Uterus (tissue), 4 donors: ENCODE data around the gene TOM1. TPM values are rescaled to one million over a fixed set of nuclear protein-coding genes. Genes with fewer than 3 reads are reported as not detected.

Experiments
- DNase-seq, 2 donors: peaks; one replicate each; pipeline ENCODE4 v3.0.0-alpha.2; 2019 to 2020
- H3K27ac ChIP-seq, 2 donors: fragments of 200-600 bp; sonication (generic); 1 replicate in 1 of 2; 2 replicates in 1 of 2; pipeline ENCODE4 v1.5.1; 2016 to 2018
- H3K27me3 ChIP-seq, 2 donors: fragments of 200-600 bp; sonication (generic); one replicate each; pipeline ENCODE4 v1.5.1; 2018 to 2019; ENCODE audit warnings: control low read depth in 1 of 2
- H3K36me3 ChIP-seq, 2 donors: fragments of 200-600 bp; sonication (generic); one replicate each; pipeline ENCODE4 v1.5.1; 2019; ENCODE audit warnings: control low read depth in 1 of 2
- H3K4me1 ChIP-seq, 2 donors: fragments of 200-600 bp; sonication (generic); one replicate each; pipeline ENCODE4 v1.5.1; 2018 to 2019; ENCODE audit warnings: control low read depth in 1 of 2
- H3K4me3 ChIP-seq, 2 donors: fragments of 200-600 bp; sonication (generic); 1 replicate in 1 of 2; 2 replicates in 1 of 2; pipeline ENCODE4 v1.5.1; 2018 to 2019; ENCODE audit warnings: mild to moderate bottlenecking in 1 of 2
- H3K9me3 ChIP-seq, 2 donors: fragments of 200-600 bp; sonication (generic); one replicate each; pipeline ENCODE4 v1.5.1; 2019; ENCODE audit warnings: control low read depth in 1 of 2
- CTCF ChIP-seq, 4 experiments: fragments of 200-600 bp in 2 of 4; fragments of 450-650 bp in 2 of 4; sonication (generic) in 2 of 4; IDR thresholded peaks; one replicate each; pipeline ENCODE4 v1.5.1; 2016 to 2019; ENCODE audit warnings: antibody characterized with exemption in 4 of 4, mild to moderate bottlenecking in 2 of 4, moderate library complexity in 1 of 4
- POLR2A ChIP-seq, 2 donors: fragments of 450-650 bp; IDR thresholded peaks; one replicate each; pipeline ENCODE4 v1.6.1; 2016; ENCODE audit warnings: antibody characterized with exemption in 2 of 2, mild to moderate bottlenecking in 1 of 2, moderate library complexity in 1 of 2
- intact Hi-C: fragments of 100-400 bp; cut with DNase I; formaldehyde crosslinking; loops from one replicate; pipeline ENCODE4 v1.15.1; 2023; ENCODE audit warnings: low total_unique reads
- total RNA-seq, 4 donors: library from RNA; depleted of rRNA in 3 of 4; stranded (reverse); fragments of >200 nt in 3 of 4; gene quantifications; one replicate each; pipeline versions ENCODE4 v1.1.0 to v1.2.4, GENCODE V29; 2014 to 2023
- donor health status: DM: yes; HTN: yes; CAD: no.

TOM1 gene
- total RNA-seq, 4 donors from 2014 or later, result 21.3 to 66.7 (median 52.5) TPM

- DNase-seq, result no peak
- H3K9me3 ChIP-seq, result no peaks in the 10 kb centered on the region
- H3K36me3 ChIP-seq, result no peaks in the 10 kb centered on the region
- intact Hi-C loops, result no loop called here
- no peaks in the 10 kb centered on the region for H3K27me3 ChIP-seq
- H3K27ac ChIP-seq, result peak overlapping the region in 1 of 2 donors; percentile 70
- no peak overlapping the region for H3K4me3 ChIP-seq
- TF ChIP-seq POLR2A (IDR thresholded peaks at IDR 0.05) (no peak), CTCF (IDR thresholded peaks at IDR 0.05) (no peak)
- no peaks in the 10 kb centered on the region for H3K4me1 ChIP-seq
These were observed 80.3 kb downstream of the TOM1 start for GRCh38 chr22:35380013-35380412.

GRCh38 chr22:35380537-35381423 is 81.1 kb downstream of the TOM1 start, which contains the start of gene HMOX1:
Gene HMOX1 (plus strand): TSS chr22:35381096. CDS start chr22:35381174, 78 bp downstream.
- peak within 1 kb of the TSS; percentile 70 to 74 for H3K27ac ChIP-seq
- peak within 1 kb of the TSS; percentile 51 to 56 for H3K4me3 ChIP-seq
- DNase-seq, result peak; percentile 89 to 92
- H3K36me3 ChIP-seq, result no peaks in the 10 kb centered on the region
- H3K9me3 ChIP-seq, result no peaks in the 10 kb centered on the region
- H3K27me3 ChIP-seq, result no peaks in the 10 kb centered on the region
- intact Hi-C loops, result no loop called here
- TF ChIP-seq POLR2A (IDR thresholded peaks at IDR 0.05) (peak; percentile 53 to 64), CTCF (IDR thresholded peaks at IDR 0.05) (peak; percentile 6 to 43 (median 30))
- no peaks in the 10 kb centered on the region for H3K4me1 ChIP-seq

DNA sequence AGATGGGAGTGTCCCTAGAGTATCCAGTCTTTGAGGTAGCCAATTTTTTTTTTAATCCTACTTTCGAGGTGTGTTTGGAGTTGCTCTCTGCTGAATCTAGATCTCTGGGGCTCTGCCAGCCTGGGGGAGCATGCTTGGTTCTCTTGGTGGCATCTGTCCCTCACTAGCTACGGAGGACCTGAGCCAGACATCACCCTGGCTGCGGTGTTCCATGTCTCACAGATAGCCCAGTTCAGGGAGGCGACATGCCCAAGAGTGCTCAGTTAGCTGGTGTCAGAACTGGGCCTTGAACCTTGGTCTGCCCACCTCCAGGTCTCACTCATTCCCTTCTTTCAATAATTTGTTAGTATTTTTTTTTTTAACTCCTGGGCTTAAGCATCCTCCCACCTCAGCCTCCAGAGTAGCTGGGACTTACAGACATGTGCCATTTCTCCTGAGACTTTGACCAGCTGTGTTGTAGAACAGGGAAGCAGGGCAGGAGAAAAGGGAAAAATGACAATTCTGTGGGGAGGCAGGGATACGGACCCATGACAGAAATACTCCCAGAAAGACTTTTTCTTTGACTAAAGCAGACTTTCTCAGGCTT is 81.8 kb downstream of the TOM1 start:
- H3K27me3 ChIP-seq, result no peaks in the 10 kb centered on the region
- H3K4me3 ChIP-seq, result peak overlapping the region; percentile 51 to 56
- no peak for DNase-seq
- no peaks in the 10 kb centered on the region for H3K36me3 ChIP-seq
- no peaks in the 10 kb centered on the region for H3K9me3 ChIP-seq
- no peaks in the 10 kb centered on the region for H3K4me1 ChIP-seq
- intact Hi-C loops, result no loop called here
- peak overlapping the region; percentile 70 to 74 for H3K27ac ChIP-seq
- no peak for TF ChIP-seq CTCF (IDR thresholded peaks at IDR 0.05)
- TF ChIP-seq POLR2A (IDR thresholded peaks at IDR 0.05), result no peak

- H3K27me3 ChIP-seq, result no peaks in the 10 kb centered on the region
- intact Hi-C loops, result no loop called here
- H3K9me3 ChIP-seq, result no peaks in the 10 kb centered on the region
- peak overlapping the region in 1 of 2 donors; percentile 56 for H3K4me3 ChIP-seq
- H3K36me3 ChIP-seq, result no peaks in the 10 kb centered on the region
- H3K4me1 ChIP-seq, result no peaks in the 10 kb centered on the region
- TF ChIP-seq POLR2A (IDR thresholded peaks at IDR 0.05) (no peak), CTCF (IDR thresholded peaks at IDR 0.05) (no peak)
- no peak for DNase-seq
- H3K27ac ChIP-seq, result no peak overlapping the region
These were observed 84.0 kb downstream of the TOM1 start for GRCh38 chr22:35383679-35384071.

DNA sequence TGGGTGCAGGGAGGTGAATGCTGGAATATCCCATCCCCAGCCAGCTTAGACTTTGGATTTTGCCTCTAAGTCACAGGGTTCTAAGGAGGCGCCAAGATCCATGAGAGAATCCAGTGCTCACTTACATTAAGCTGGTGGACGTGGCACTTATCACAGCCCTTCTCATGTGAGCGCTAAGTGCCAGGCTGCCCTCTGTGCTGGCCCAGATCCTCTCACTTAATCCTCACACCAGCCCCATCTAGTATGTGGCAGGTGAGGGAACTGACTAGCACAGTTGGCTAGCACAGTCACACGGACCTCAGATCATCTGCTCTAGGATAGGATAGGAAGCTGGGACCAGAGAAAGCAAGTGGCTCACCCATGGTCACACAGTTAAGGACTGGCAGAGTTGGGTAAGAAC is 84.8 kb downstream of the TOM1 start:
- no peaks in the 10 kb centered on the region for H3K27me3 ChIP-seq
- TF ChIP-seq POLR2A (IDR thresholded peaks at IDR 0.05) (no peak), CTCF (IDR thresholded peaks at IDR 0.05) (no peak)
- no peak overlapping the region for H3K27ac ChIP-seq

More for the DNA sequence above, 84.8 kb downstream of the TOM1 start:
- no peak overlapping the region for H3K4me3 ChIP-seq
- DNase-seq, result no peak
- H3K4me1 ChIP-seq, result no peaks in the 10 kb centered on the region
- intact Hi-C loops, result no loop called here
- no peaks in the 10 kb centered on the region for H3K36me3 ChIP-seq
- no peaks in the 10 kb centered on the region for H3K9me3 ChIP-seq
